Peyer's patch (tissue), 4 donors: Measurements from ENCODE around the gene PLEK2. TPM values are rescaled to one million over a fixed set of nuclear protein-coding genes. Genes with fewer than 3 reads are reported as not detected.

ENCODE experiments used
- DNase-seq, 3 donors: peaks; one replicate each; pipeline ENCODE4 v3.0.0-alpha.2; 2017 to 2019
- H3K27ac ChIP-seq, 4 donors: fragments of 200-600 bp; sonication (generic); one replicate each; pipeline ENCODE4 v1.5.1; 2016 to 2019
- H3K27me3 ChIP-seq, 2 donors: fragments of 200-600 bp; sonication (generic); one replicate each; pipeline ENCODE4 v1.5.1; 2019
- H3K36me3 ChIP-seq, 3 donors: fragments of 200-600 bp; sonication (generic); one replicate each; pipeline ENCODE4 v1.5.1; 2016 to 2019
- H3K4me1 ChIP-seq, 4 donors: fragments of 200-600 bp; sonication (generic); one replicate each; pipeline ENCODE4 v1.5.1; 2016 to 2019
- H3K4me3 ChIP-seq, 4 donors: fragments of 200-600 bp; sonication (generic); 1 replicate in 3 of 4; 2 replicates in 1 of 4; pipeline ENCODE4 v1.5.1; 2016 to 2019; ENCODE audit warnings: mild to moderate bottlenecking in 1 of 4
- H3K9me3 ChIP-seq, 4 donors: fragments of 200-600 bp; sonication (generic); one replicate each; pipeline ENCODE4 v1.5.1; 2016 to 2019; ENCODE audit warnings: mild to moderate bottlenecking in 1 of 4
- POLR2A ChIP-seq, 2 donors: fragments of 450-650 bp; IDR thresholded peaks; one replicate each; pipeline ENCODE4 v1.5.1; 2017; ENCODE audit warnings: antibody characterized with exemption in 2 of 2, mild to moderate bottlenecking in 2 of 2, moderate library complexity in 2 of 2
- total RNA-seq, 4 donors: library from RNA; depleted of rRNA; stranded (reverse); fragments of >200 nt; gene quantifications; one replicate each; pipeline ENCODE4 v1.1.0, GENCODE V29; 2016
- TF ChIP-seq, protein P1 (sequence below), 6 experiments: fragments of 450-650 bp in 4 of 6; fragments of 200-600 bp in 2 of 6; sonication (generic) in 1 of 6; IDR thresholded peaks; one replicate each; pipeline ENCODE4 v1.5.1; 2017 to 2019; ENCODE audit warnings: antibody characterized with exemption in 6 of 6, mild to moderate bottlenecking in 3 of 6, moderate library complexity in 1 of 6

Gene PLEK2
- total RNA-seq, 4 donors from 2014 or later = 19.7 to 40.3 (median 33.6) TPM

DNA sequence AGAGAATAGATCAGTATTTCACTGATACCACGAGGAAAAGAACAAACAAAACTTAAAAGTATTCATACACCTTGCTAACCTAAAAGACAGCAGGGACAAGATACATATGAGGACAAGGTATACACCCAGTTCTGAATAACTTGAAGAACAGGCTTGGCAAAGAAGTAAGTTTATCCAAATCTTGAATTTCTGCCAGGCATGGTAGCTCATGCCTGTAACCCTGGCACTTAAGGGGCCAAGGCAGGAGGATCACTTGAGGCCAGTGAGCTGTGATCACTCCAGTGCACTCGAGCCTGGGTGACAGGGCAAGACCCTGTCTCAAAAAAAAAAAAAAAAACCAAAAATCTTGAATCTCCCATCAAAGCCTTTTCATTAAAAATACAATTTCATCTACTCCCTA lies 26.8 kb downstream of the PLEK2 start:
- Histone ChIP-seq H3K27ac (no peak overlapping the region), H3K36me3 (peaks cover 0 to 69% (median 0%) of the 10 kb centered on the region in 3 donors), H3K4me1 (no peaks in the 10 kb centered on the region), H3K27me3 (no peaks in the 10 kb centered on the region), H3K4me3 (no peak overlapping the region), H3K9me3 (no peaks in the 10 kb centered on the region)
- DNase-seq = no peak
- TF ChIP-seq POLR2A (IDR thresholded peaks at IDR 0.05) = no peak
- TF ChIP-seq, protein P1, sequence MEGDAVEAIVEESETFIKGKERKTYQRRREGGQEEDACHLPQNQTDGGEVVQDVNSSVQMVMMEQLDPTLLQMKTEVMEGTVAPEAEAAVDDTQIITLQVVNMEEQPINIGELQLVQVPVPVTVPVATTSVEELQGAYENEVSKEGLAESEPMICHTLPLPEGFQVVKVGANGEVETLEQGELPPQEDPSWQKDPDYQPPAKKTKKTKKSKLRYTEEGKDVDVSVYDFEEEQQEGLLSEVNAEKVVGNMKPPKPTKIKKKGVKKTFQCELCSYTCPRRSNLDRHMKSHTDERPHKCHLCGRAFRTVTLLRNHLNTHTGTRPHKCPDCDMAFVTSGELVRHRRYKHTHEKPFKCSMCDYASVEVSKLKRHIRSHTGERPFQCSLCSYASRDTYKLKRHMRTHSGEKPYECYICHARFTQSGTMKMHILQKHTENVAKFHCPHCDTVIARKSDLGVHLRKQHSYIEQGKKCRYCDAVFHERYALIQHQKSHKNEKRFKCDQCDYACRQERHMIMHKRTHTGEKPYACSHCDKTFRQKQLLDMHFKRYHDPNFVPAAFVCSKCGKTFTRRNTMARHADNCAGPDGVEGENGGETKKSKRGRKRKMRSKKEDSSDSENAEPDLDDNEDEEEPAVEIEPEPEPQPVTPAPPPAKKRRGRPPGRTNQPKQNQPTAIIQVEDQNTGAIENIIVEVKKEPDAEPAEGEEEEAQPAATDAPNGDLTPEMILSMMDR (IDR thresholded peaks at IDR 0.05) = no peak

DNA sequence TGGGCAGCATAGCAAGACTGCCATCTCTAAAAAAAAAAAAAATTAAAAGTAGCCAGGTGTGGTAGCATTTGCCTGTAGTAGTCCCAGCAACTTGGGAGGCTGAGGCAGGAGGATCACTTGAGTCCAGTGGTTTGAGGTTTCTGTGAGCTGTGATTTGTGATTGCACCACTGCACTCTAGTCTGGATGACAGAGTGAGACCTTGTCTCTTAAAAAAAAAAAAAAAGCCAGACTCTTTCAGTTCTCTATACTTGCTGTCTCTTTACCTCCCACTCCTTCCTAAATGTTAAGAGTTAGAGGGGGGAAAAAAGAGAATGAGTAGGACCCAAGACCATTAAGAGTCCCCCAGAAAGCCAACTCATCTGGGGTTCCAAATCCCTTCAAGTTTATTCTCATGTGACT lies 34.0 kb downstream of the PLEK2 start:
- Histone ChIP-seq H3K4me1 (no peaks in the 10 kb centered on the region), H3K4me3 (no peak overlapping the region), H3K27ac (no peak overlapping the region), H3K27me3 (no peaks in the 10 kb centered on the region), H3K36me3 (peaks cover 4 to 94% (median 4%) of the 10 kb centered on the region in 3 donors), H3K9me3 (no peaks in the 10 kb centered on the region)
- DNase-seq = no peak
- TF ChIP-seq, protein P1 (IDR thresholded peaks at IDR 0.05) = no peak
- TF ChIP-seq POLR2A (IDR thresholded peaks at IDR 0.05) = no peak

DNA sequence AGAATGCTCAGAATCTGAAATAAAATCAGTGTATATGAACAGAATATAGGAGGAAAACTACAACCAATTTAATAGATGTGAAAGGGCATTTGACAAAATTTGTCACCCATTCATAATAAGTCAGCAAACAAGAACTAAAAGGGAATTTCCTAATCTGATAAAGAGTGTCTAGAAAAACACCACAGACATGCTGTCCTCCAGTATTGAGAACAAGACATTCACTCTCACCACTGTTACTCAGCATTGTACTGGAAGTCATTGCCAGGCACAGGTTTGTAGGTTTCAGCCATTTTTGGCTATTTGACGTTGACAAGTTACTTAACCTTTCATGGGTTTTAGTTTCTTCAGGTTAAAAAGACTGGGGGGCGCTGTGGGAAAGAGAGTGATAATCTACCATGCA lies 38.6 kb downstream of the PLEK2 start:
- H3K36me3 ChIP-seq = peaks cover 4 to 91% (median 7%) of the 10 kb centered on the region in 3 donors
- no peaks in the 10 kb centered on the region for H3K9me3 ChIP-seq
- TF ChIP-seq, protein P1 (IDR thresholded peaks at IDR 0.05) = no peak
- TF ChIP-seq POLR2A (IDR thresholded peaks at IDR 0.05) = no peak
- H3K4me1 ChIP-seq = no peaks in the 10 kb centered on the region
- no peaks in the 10 kb centered on the region for H3K27me3 ChIP-seq
- H3K4me3 ChIP-seq = no peak overlapping the region
- no peak for DNase-seq
- no peak overlapping the region for H3K27ac ChIP-seq

DNA sequence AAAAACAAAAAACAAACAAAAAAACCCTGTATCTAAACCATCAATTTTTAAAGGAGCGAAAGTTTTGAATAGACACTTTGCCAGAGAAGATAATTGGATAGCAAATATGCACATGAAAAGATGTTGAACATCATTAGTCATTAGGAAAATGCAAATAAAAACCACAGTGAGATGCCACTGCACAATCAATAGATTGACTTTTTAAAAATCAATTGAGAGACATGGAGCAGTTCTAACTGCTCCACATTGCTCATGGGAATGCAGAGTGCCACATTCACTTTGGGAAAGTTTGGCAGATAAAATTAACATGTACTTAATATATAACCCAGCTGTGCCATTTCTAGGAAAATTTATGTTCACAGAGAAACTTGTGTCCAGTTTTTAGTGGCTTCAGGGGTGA lies 39.1 kb downstream of the PLEK2 start:
- no peak for DNase-seq
- H3K27me3 ChIP-seq = no peaks in the 10 kb centered on the region
- TF ChIP-seq, protein P1 (IDR thresholded peaks at IDR 0.05) = no peak
- no peak for TF ChIP-seq POLR2A (IDR thresholded peaks at IDR 0.05)
- H3K4me3 ChIP-seq = no peak overlapping the region
- H3K36me3 ChIP-seq = peaks cover 4 to 93% (median 7%) of the 10 kb centered on the region in 3 donors
- no peaks in the 10 kb centered on the region for H3K9me3 ChIP-seq
- peaks cover 0 to 3% (median 0%) of the 10 kb centered on the region in 4 donors for H3K4me1 ChIP-seq
- no peak overlapping the region for H3K27ac ChIP-seq

DNA sequence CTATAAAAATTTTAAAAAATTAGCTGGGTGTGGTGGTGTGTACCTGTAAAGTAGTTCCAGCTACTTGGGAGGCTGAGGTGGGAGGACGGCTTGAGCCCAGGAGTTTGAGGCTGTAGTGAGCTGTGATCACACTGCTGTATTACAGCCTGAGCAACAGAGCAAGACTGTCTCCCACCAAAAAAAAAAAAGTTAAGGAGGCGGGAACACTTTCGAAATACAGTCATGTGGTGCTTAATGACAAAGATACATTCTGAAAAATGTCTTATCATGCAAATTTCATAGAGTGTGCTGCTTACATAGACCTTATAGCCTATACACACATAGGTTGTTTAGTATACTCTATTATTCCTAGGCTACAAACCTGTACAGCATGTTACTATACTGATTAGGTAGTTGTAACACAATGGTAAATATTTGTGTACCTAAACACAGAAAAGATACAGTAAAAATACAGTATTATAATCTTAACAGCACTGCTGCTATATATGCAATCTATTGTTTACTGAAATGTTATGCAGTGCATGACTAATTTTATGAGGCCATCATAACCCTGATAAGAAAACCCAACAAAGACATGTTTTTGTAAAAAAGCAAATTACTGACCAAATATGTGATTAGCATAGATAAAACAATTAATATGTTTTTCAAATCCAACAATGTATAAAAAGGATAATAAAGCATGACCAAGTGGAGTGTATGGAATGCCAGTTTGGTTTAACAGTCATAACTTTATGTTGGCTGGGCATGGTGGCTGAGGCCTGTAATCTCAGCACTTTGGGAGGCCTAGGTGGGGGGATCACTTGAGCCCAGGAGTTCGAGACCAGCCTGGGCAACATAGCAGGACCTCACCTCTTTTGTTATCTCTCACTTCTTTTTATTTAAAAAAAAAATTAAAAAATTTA lies 40.5 kb downstream of the PLEK2 start:
- H3K27me3 ChIP-seq = no peaks in the 10 kb centered on the region
- TF ChIP-seq POLR2A (IDR thresholded peaks at IDR 0.05) = no peak
- TF ChIP-seq, protein P1 (IDR thresholded peaks at IDR 0.05) = no peak
- H3K4me1 ChIP-seq = peaks cover 0 to 6% (median 0%) of the 10 kb centered on the region in 4 donors
- H3K36me3 ChIP-seq = peaks cover 4 to 93% (median 7%) of the 10 kb centered on the region in 3 donors
- no peaks in the 10 kb centered on the region for H3K9me3 ChIP-seq
- DNase-seq = no peak
- no peak overlapping the region for H3K4me3 ChIP-seq
- no peak overlapping the region for H3K27ac ChIP-seq
